H1 (cell line): Measurements from ENCODE around the gene PYY. TPM values are rescaled to one million over a fixed set of nuclear protein-coding genes. Genes with fewer than 3 reads are reported as not detected.
"Not testable (repeated sequence)": the region's sequence is repeated elsewhere in the genome, so short reads cannot be mapped to it uniquely, and the experiment has no call there.

Experiments
- CTCF ChIA-PET: fragments of 300-600 bp; sonication (Branson Sonifier 250); formaldehyde crosslinking; loops from one replicate; lab custom pipeline; 2021; ENCODE audit not compliant: partially characterized antibody; lab: Charles Lee
- POLR2A ChIA-PET: fragments of 300-600 bp; sonication (Branson Sonifier 250); formaldehyde crosslinking; loops from one replicate; lab custom pipeline; 2021; ENCODE audit warnings: inconsistent platforms; ENCODE audit not compliant: partially characterized antibody; lab: Charles Lee
- DNase-seq, 2 experiments: peaks; one replicate each; pipeline versions ENCODE4 v3.0.0 to v3.0.0-alpha.2; 2010 to 2022; ENCODE audit warnings: low spot score in 2 of 2, low read depth in 1 of 2, mixed read lengths in 1 of 2
- FAIRE-seq: peaks from 2 replicates; lab custom pipeline; 2011; peaks lifted over from hg19 to GRCh38; lab: Jason Lieb, UNC
- H2AFZ ChIP-seq: 2 replicates; pipeline ENCODE4 v1.8.1; 2012; ENCODE audit warnings: low read length, inconsistent platforms
- H2AK5ac ChIP-seq: 2 replicates; pipeline ENCODE4 v1.6.1; 2013; ENCODE audit warnings: low read depth, low read length
- H2BK120ac ChIP-seq: replicated peaks from 2 replicates; pipeline ENCODE3; 2013; ENCODE audit warnings: low read depth, low read length, inconsistent platforms
- H2BK12ac ChIP-seq: 2 replicates; pipeline ENCODE4 v1.6.1; 2013; ENCODE audit warnings: low read depth, low read length
- H2BK15ac ChIP-seq: 2 replicates; pipeline ENCODE4 v1.6.1; 2013; ENCODE audit warnings: low read length
- H2BK20ac ChIP-seq: 2 replicates; pipeline ENCODE4 v1.6.1; 2013; ENCODE audit warnings: low read length
- H2BK5ac ChIP-seq: 2 replicates; pipeline ENCODE4 v1.6.1; 2013; ENCODE audit warnings: low read depth, low read length
- H3K14ac ChIP-seq: 2 replicates; pipeline ENCODE4 v1.6.1; 2013; ENCODE audit warnings: inconsistent platforms; ENCODE audit not compliant: insufficient read length
- H3K18ac ChIP-seq: 2 replicates; pipeline ENCODE4 v1.6.1; 2013; ENCODE audit warnings: low read length; ENCODE audit errors: extremely low read depth
- H3K23ac ChIP-seq: 2 replicates; pipeline ENCODE4 v1.6.1; 2013; ENCODE audit warnings: inconsistent platforms; ENCODE audit not compliant: insufficient read length
- H3K23me2 ChIP-seq: 2 replicates; pipeline ENCODE4 v1.6.1; 2013; ENCODE audit warnings: low read depth, low read length
- H3K27ac ChIP-seq: 2 replicates; pipeline ENCODE4 v1.6.1; 2011; ENCODE audit warnings: low read depth, low read length, inconsistent platforms
- H3K27me3 ChIP-seq, 4 experiments: replicated peaks in 1 of 4; 1 replicate in 1 of 4; 2 replicates in 3 of 4; pipeline versions ENCODE4 v1.6.1 to v1.8.1; 2011 to 2013; ENCODE audit warnings: low read length in 3 of 4, mild to moderate bottlenecking in 3 of 4, inconsistent platforms in 2 of 4, mixed read lengths in 2 of 4, moderate library complexity in 1 of 4; ENCODE audit not compliant: control insufficient read depth in 3 of 4, insufficient read depth in 3 of 4; ENCODE audit errors: extremely low read depth in 1 of 4
- H3K36me3 ChIP-seq, 4 experiments: 2 replicates each; pipeline versions ENCODE4 v1.6.1 to v1.8.1; 2011 to 2013; ENCODE audit warnings: mild to moderate bottlenecking in 4 of 4, low read length in 3 of 4, moderate library complexity in 2 of 4, control low read depth in 1 of 4, inconsistent platforms in 1 of 4; ENCODE audit not compliant: insufficient read depth in 4 of 4, control insufficient read depth in 2 of 4
- H3K4ac ChIP-seq: replicated peaks from 2 replicates; pipeline ENCODE3; 2013; ENCODE audit warnings: low read length, low read depth, mixed read lengths, inconsistent platforms; ENCODE audit not compliant: insufficient read length
- H3K4me1 ChIP-seq, 4 experiments: replicated peaks in 1 of 4; 1 replicate in 1 of 4; 2 replicates in 3 of 4; pipeline versions ENCODE4 v1.6.1 to v1.8.1; 2011 to 2013; ENCODE audit warnings: low read length in 3 of 4, inconsistent platforms in 2 of 4, mixed read lengths in 1 of 4; ENCODE audit not compliant: insufficient read depth in 4 of 4, control insufficient read depth in 3 of 4
- H3K4me2 ChIP-seq, 2 experiments: 2 replicates each; pipeline versions ENCODE4 v1.6.1 to v1.8.1; 2011 to 2013; ENCODE audit warnings: low read depth in 2 of 2, low read length in 2 of 2, control low read depth in 1 of 2, inconsistent platforms in 1 of 2, mild to moderate bottlenecking in 1 of 2; ENCODE audit not compliant: insufficient read depth in 1 of 2
- H3K4me3 ChIP-seq, 4 experiments: fragments of 200-600, 300-600 bp in 1 of 4; sonication (generic), shearing (Covaris generic), sonication (Bioruptor Twin) in 1 of 4; 2 replicates each; pipeline versions ENCODE4 v1.5.1 to v1.8.1; 2011 to 2016; ENCODE audit warnings: low read length in 4 of 4, low read depth in 3 of 4, control low read depth in 2 of 4, inconsistent platforms in 2 of 4, mild to moderate bottlenecking in 2 of 4, mixed read lengths in 1 of 4, moderate library complexity in 1 of 4; ENCODE audit not compliant: insufficient read depth in 2 of 4; ENCODE audit errors: extremely low read depth in 1 of 4
- H3K56ac ChIP-seq: replicated peaks from 2 replicates; pipeline ENCODE3; 2013; ENCODE audit warnings: low read depth, mild to moderate bottlenecking, mixed read lengths, low read length, inconsistent platforms; ENCODE audit not compliant: insufficient read length
- H3K79me1 ChIP-seq: 2 replicates; pipeline ENCODE4 v1.6.1; 2013; ENCODE audit warnings: low read depth, low read length, control low read depth
- H3K79me2 ChIP-seq, 2 experiments: 2 replicates each; pipeline versions ENCODE4 v1.6.1 to v1.8.1; 2012 to 2013; ENCODE audit warnings: low read length in 2 of 2, mild to moderate bottlenecking in 2 of 2, inconsistent platforms in 1 of 2; ENCODE audit not compliant: insufficient read depth in 2 of 2, control insufficient read depth in 1 of 2
- H3K9ac ChIP-seq, 4 experiments: replicated peaks in 1 of 4; 1 replicate in 1 of 4; 2 replicates in 3 of 4; pipeline versions ENCODE4 v1.6.1 to v1.8.1; 2011 to 2013; ENCODE audit warnings: low read depth in 3 of 4, low read length in 3 of 4, control low read depth in 2 of 4, mild to moderate bottlenecking in 2 of 4, moderate library complexity in 2 of 4, inconsistent platforms in 1 of 4; ENCODE audit errors: extremely low read depth in 1 of 4
- H3K9me3 ChIP-seq, 2 experiments: 2 replicates each; pipeline versions ENCODE4 v1.6.1 to v1.8.1; 2012 to 2013; ENCODE audit warnings: mild to moderate bottlenecking in 2 of 2, moderate library complexity in 2 of 2, control low read depth in 1 of 2, inconsistent platforms in 1 of 2, low read depth in 1 of 2, low read length in 1 of 2, mixed read lengths in 1 of 2; ENCODE audit not compliant: insufficient read depth in 2 of 2
- H4K20me1 ChIP-seq, 2 experiments: replicated peaks in 1 of 2; 2 replicates each; pipeline versions ENCODE3 to v1.8.1; 2011 to 2013; ENCODE audit warnings: inconsistent platforms in 2 of 2, low read length in 2 of 2, mild to moderate bottlenecking in 1 of 2; ENCODE audit not compliant: insufficient read depth in 2 of 2, control insufficient read depth in 1 of 2
- H4K5ac ChIP-seq: 2 replicates; pipeline ENCODE4 v1.6.1; 2013; ENCODE audit warnings: low read length, low read depth, mixed read lengths, inconsistent platforms; ENCODE audit not compliant: insufficient read length
- H4K8ac ChIP-seq: 2 replicates; pipeline ENCODE4 v1.8.0; 2013; ENCODE audit warnings: mild to moderate bottlenecking, moderate library complexity, low read length, inconsistent platforms; ENCODE audit not compliant: insufficient read depth; ENCODE audit errors: extremely low read depth
- H4K91ac ChIP-seq: replicated peaks from 2 replicates; pipeline ENCODE3; 2013; ENCODE audit warnings: low read length, mixed read lengths, inconsistent platforms; ENCODE audit not compliant: insufficient read length
- BRCA1 ChIP-seq: IDR thresholded peaks from 2 replicates; pipeline ENCODE4 v1.6.1; 2012; ENCODE audit warnings: low read depth, low read length, improper control_type of control experiment
- CBX5 ChIP-seq: fragments of 300-800, 300-1000 bp; sonication (generic); IDR thresholded peaks from 2 replicates; pipeline ENCODE4 v1.7.1; 2016; ENCODE audit warnings: antibody characterized with exemption, low read length, low read depth
- CEBPB ChIP-seq: IDR thresholded peaks from 2 replicates; pipeline ENCODE4 v1.6.1; 2012; ENCODE audit warnings: low read depth, low read length
- CHD2 ChIP-seq: IDR thresholded peaks from 2 replicates; pipeline ENCODE4 v1.6.1; 2012; ENCODE audit warnings: low read length, improper control_type of control experiment
- FOSL1 ChIP-seq: IDR thresholded peaks from 2 replicates; pipeline ENCODE4 v1.6.1; 2011; ENCODE audit warnings: mild to moderate bottlenecking, low read depth, low read length, moderate library complexity; ENCODE audit not compliant: insufficient read depth
- NANOG ChIP-seq: IDR thresholded peaks from 2 replicates; pipeline ENCODE4 v1.6.1; 2011; ENCODE audit warnings: low read length, low read depth, mild to moderate bottlenecking, inconsistent platforms; ENCODE audit not compliant: insufficient read depth, poor library complexity, severe bottlenecking
- RAD21 ChIP-seq, 2 experiments: IDR thresholded peaks in 1 of 2; conservative IDR thresholded peaks in 1 of 2; 2 replicates each; pipeline ENCODE4 v1.6.1; 2011; ENCODE audit warnings: low read depth in 2 of 2, low read length in 2 of 2, improper control_type of control experiment in 1 of 2, inconsistent platforms in 1 of 2, mild to moderate bottlenecking in 1 of 2, moderate library complexity in 1 of 2
- SIN3A ChIP-seq, 2 experiments: IDR thresholded peaks in 1 of 2; conservative IDR thresholded peaks in 1 of 2; 2 replicates each; pipeline ENCODE4 v1.6.1; 2011 to 2012; ENCODE audit warnings: low read length in 2 of 2, improper control_type of control experiment in 1 of 2, low read depth in 1 of 2, mild to moderate bottlenecking in 1 of 2
- SP1 ChIP-seq: IDR thresholded peaks from 2 replicates; pipeline ENCODE4 v1.6.1; 2011; ENCODE audit warnings: low read depth, low read length
- WGBS, 2 experiments: shearing (Covaris generic) in 1 of 2; methylation state at CpG; one replicate each; pipeline versions ENCODE4 v1.1.6 to v1.1.7; 2013 to 2015; ENCODE audit warnings: low lambda C conversion rate in 2 of 2, mixed read lengths in 2 of 2, inconsistent platforms in 1 of 2, low coverage in 1 of 2, missing lambda C conversion rate in 1 of 2; ENCODE audit not compliant: insufficient replicate concordance in 2 of 2, insufficient coverage in 1 of 2, insufficient read length in 1 of 2; ENCODE audit errors: extremely low coverage in 1 of 2, missing lambda C conversion rate in 1 of 2; 5-methylcytosine and 5-hydroxymethylcytosine counted together
- polyA plus RNA-seq, 7 experiments: library from polyadenylated mRNA; depleted of rRNA in 3 of 7; stranded (reverse) in 5 of 7; unstranded in 2 of 7; fragments of >200 nt in 5 of 7; fragments of 200-250 nt in 2 of 7; gene quantifications; 1 replicate in 5 of 7; 2 replicates in 1 of 7; 4 replicates in 1 of 7; pipeline versions ENCODE4 v1.2.1 to v1.2.3, GENCODE V29; 2011 to 2013; ENCODE audit warnings: missing spikeins in 2 of 7, mixed read lengths in 2 of 7
- total RNA-seq: library from RNA; stranded (reverse); fragmentation: NEBNext Ultra II Directional; extraction: Animal tissue kit (Norgen Biotek cat#: 25700); gene quantifications from 2 replicates; pipeline ENCODE4 v1.2.1, GENCODE V29; 2021

Gene PYY
- total and polyA plus RNA-seq, 2 of the 8 experiments (the other 6 are each of a cell fraction or from before 2014, with no cell fraction given), result 0.93 to 3.4 TPM

DNA sequence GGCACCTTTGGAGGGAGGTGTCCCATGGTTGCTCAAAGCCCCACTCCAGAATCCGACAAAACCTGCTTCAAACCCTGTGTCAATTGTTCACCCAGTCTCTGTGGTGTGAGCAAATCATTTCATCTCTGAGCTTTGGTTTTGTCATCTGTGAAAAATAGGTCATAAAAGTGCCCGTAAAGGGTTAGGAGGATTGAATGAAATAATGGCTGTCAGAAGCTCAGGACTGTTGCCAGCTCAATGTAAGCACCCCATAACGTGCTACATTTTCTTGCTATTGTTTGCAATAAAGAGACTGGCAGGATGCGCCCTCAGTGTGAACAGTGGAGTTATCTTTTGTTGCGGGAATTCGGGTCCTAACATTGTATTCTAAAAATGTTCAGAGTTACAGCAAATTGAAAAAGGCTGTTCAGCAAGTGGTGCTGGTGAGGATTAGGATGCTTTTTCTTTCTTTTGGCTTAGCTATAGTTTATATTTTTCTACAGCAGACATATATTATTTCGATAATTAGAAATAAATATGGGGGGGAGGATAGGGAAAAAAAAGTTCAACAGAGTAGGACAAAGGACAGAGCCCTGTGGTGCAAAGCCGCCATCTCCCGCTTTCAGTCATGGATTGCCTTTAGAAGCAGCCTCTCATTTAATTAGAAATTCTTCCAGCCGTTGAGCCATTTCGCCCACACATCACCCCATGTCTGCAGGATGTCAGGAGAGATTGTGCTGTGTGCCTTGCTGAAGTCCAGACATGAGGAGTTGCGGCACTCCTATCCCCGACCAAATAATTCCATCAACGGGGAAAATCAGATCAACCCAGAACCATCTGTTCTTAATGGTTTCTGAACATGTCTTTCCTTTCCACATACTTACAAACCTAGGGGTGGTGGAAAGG lies 20.9 kb upstream of the PYY start (continued):
- no peak for TF ChIP-seq NANOG
- TF ChIP-seq SP1, result no peak
- no peak for TF ChIP-seq RAD21 (IDR thresholded peaks at IDR 0.05 in 1 of 2, conservative IDR thresholded peaks at IDR 0.05 in 1 of 2; ENCODE audit: low read depth in 2 of 2, low read length in 2 of 2)
- no peak for TF ChIP-seq CBX5
- TF ChIP-seq FOSL1, result no peak
- TF ChIP-seq SIN3A (conservative IDR thresholded peaks at IDR 0.05 in 1 of 2, IDR thresholded peaks at IDR 0.05 in 1 of 2; ENCODE audit: low read depth in 1 of 2, low read length in 2 of 2), result no peak
- TF ChIP-seq CHD2, result no peak
- TF ChIP-seq CEBPB, result no peak
- no peak for TF ChIP-seq BRCA1

DNA sequence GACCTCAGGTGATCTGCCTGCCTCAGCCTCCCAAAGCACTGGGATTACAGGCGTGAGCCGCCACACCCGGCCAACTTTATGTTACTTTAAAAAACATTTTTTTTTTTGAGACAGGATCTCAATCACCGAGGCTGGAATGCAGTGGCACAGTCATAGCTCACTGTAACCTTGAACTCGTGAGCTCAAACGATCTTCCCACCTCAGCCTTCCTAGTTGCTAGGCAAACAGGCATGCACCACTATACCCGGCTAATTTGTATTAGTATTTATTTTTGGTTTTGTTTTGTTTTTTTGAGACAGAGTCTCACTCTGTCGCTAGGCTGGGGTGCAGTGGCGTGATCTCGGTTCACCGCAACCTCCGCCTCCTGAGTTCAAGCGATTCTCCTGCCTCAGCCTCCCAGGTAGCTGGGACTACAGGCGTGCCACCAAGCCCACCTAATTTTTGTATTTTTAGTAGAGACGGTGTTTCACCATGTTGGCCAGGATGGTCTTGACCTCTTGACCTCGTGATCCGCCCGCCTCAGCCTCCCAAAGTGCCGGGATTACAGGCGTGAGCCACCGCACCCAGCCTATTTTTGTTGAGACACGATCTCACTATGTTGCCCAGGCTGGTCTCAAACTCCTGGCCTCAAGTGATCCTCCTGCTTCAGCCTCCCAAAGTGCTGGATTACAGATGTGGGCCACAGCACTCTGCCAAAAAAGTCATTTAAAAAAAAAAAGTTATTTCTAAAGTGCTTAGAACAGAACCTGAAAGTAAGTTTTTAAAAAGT lies 18.9 kb upstream of the PYY start:
- H3K18ac ChIP-seq, H2AFZ ChIP-seq, H3K9ac ChIP-seq, H2BK20ac ChIP-seq, H3K27me3 ChIP-seq, H3K79me2 ChIP-seq, H3K4me3 ChIP-seq, H3K9me3 ChIP-seq, H3K14ac ChIP-seq, H3K4ac ChIP-seq, H3K23ac ChIP-seq, H4K5ac ChIP-seq, H4K91ac ChIP-seq, POLR2A ChIA-PET, DNase-seq, H3K23me2 ChIP-seq, H3K4me1 ChIP-seq, H4K8ac ChIP-seq, H2BK120ac ChIP-seq, H2BK15ac ChIP-seq, H3K36me3 ChIP-seq, H3K56ac ChIP-seq, H2BK5ac ChIP-seq, H2BK12ac ChIP-seq, H3K4me2 ChIP-seq, H3K79me1 ChIP-seq, H2AK5ac ChIP-seq, H3K27ac ChIP-seq, H4K20me1 ChIP-seq, FAIRE-seq: not testable (repeated sequence)
- WGBS, 2 experiments, result 91% methylated on average over 22 of the region's 22 CpGs; no CpG with 5 or more reads in 1 of the 2 experiments
- CTCF ChIA-PET, result interaction anchor here (0.6 to 3.0 kb wide), 8 partner anchors 10 to 567 kb away, joined by 3 to 12 read pairs (median 3); partner anchors contain the start of gene PYY
